ENCODE measurements around the gene QRFPR.

Gene QRFPR

GRCh38 chr4:121379276-121379675, 1.5 kb downstream of the QRFPR start:
- H3K9ac ChIP-seq (ENCODE audit: low read depth in 1 of 2, low read length in 2 of 2) = no peak overlapping the region
- no peak overlapping the region for H3K27ac ChIP-seq (ENCODE audit: low read depth in 2 of 2, low read length in 2 of 2)
- no peak overlapping the region for H3K4me3 ChIP-seq (ENCODE audit: low read length in 2 of 2)
- H3K27me3 ChIP-seq (ENCODE audit: control insufficient read depth in 2 of 2, insufficient read depth in 2 of 2, low read length in 2 of 2) = peaks cover 0 to 12% of the 10 kb centered on the region in 2 donors
- no peaks in the 10 kb centered on the region for H3K36me3 ChIP-seq (ENCODE audit: control insufficient read depth in 2 of 2, insufficient read depth in 2 of 2, low read length in 2 of 2)
- no peaks in the 10 kb centered on the region for H3K9me3 ChIP-seq (ENCODE audit: control insufficient read depth in 2 of 2, low read length in 2 of 2)
- no peaks in the 10 kb centered on the region for H3K4me1 ChIP-seq (ENCODE audit: control insufficient read depth in 2 of 2, insufficient read depth in 2 of 2, low read length in 2 of 2)

- H3K36me3 ChIP-seq (ENCODE audit: control insufficient read depth in 2 of 2, insufficient read depth in 2 of 2, low read length in 2 of 2) = no peaks in the 10 kb centered on the region
- H3K9me3 ChIP-seq (ENCODE audit: control insufficient read depth in 2 of 2, low read length in 2 of 2) = no peaks in the 10 kb centered on the region
- H3K4me3 ChIP-seq (ENCODE audit: low read length in 2 of 2) = no peak overlapping the region
- H3K27me3 ChIP-seq (ENCODE audit: control insufficient read depth in 2 of 2, insufficient read depth in 2 of 2, low read length in 2 of 2) = peaks cover 0 to 12% of the 10 kb centered on the region in 2 donors
- no peak overlapping the region for H3K9ac ChIP-seq (ENCODE audit: low read depth in 1 of 2, low read length in 2 of 2)
- no peaks in the 10 kb centered on the region for H3K4me1 ChIP-seq (ENCODE audit: control insufficient read depth in 2 of 2, insufficient read depth in 2 of 2, low read length in 2 of 2)
- H3K27ac ChIP-seq (ENCODE audit: low read depth in 2 of 2, low read length in 2 of 2) = no peak overlapping the region
These were observed 3.7 kb downstream of the QRFPR start for GRCh38 chr4:121377076-121377475.

GRCh38 chr4:121376556-121376955, 4.3 kb downstream of the QRFPR start:
- peaks cover 0 to 12% of the 10 kb centered on the region in 2 donors for H3K27me3 ChIP-seq (ENCODE audit: control insufficient read depth in 2 of 2, insufficient read depth in 2 of 2, low read length in 2 of 2)
- no peak overlapping the region for H3K9ac ChIP-seq (ENCODE audit: low read depth in 1 of 2, low read length in 2 of 2)
- no peak overlapping the region for H3K4me3 ChIP-seq (ENCODE audit: low read length in 2 of 2)
- H3K36me3 ChIP-seq (ENCODE audit: control insufficient read depth in 2 of 2, insufficient read depth in 2 of 2, low read length in 2 of 2) = no peaks in the 10 kb centered on the region
- no peaks in the 10 kb centered on the region for H3K9me3 ChIP-seq (ENCODE audit: control insufficient read depth in 2 of 2, low read length in 2 of 2)
- H3K4me1 ChIP-seq (ENCODE audit: control insufficient read depth in 2 of 2, insufficient read depth in 2 of 2, low read length in 2 of 2) = no peaks in the 10 kb centered on the region
- no peak overlapping the region for H3K27ac ChIP-seq (ENCODE audit: low read depth in 2 of 2, low read length in 2 of 2)

GRCh38 chr4:121376097-121376496, 4.7 kb downstream of the QRFPR start:
- Histone ChIP-seq H3K9ac (ENCODE audit: low read depth in 1 of 2, low read length in 2 of 2) (no peak overlapping the region), H3K27me3 (ENCODE audit: control insufficient read depth in 2 of 2, insufficient read depth in 2 of 2, low read length in 2 of 2) (peaks cover 0 to 12% of the 10 kb centered on the region in 2 donors), H3K9me3 (ENCODE audit: control insufficient read depth in 2 of 2, low read length in 2 of 2) (no peaks in the 10 kb centered on the region), H3K4me1 (ENCODE audit: control insufficient read depth in 2 of 2, insufficient read depth in 2 of 2, low read length in 2 of 2) (no peaks in the 10 kb centered on the region), H3K4me3 (ENCODE audit: low read length in 2 of 2) (no peak overlapping the region), H3K27ac (ENCODE audit: low read depth in 2 of 2, low read length in 2 of 2) (no peak overlapping the region), H3K36me3 (ENCODE audit: control insufficient read depth in 2 of 2, insufficient read depth in 2 of 2, low read length in 2 of 2) (no peaks in the 10 kb centered on the region)

GRCh38 chr4:121375262-121375661, 5.6 kb downstream of the QRFPR start:
- no peak overlapping the region for H3K9ac ChIP-seq (ENCODE audit: low read depth in 1 of 2, low read length in 2 of 2)
- H3K27me3 ChIP-seq (ENCODE audit: control insufficient read depth in 2 of 2, insufficient read depth in 2 of 2, low read length in 2 of 2) = peaks cover 0 to 10% of the 10 kb centered on the region in 2 donors
- H3K4me3 ChIP-seq (ENCODE audit: low read length in 2 of 2) = no peak overlapping the region
- H3K4me1 ChIP-seq (ENCODE audit: control insufficient read depth in 2 of 2, insufficient read depth in 2 of 2, low read length in 2 of 2) = no peaks in the 10 kb centered on the region
- no peak overlapping the region for H3K27ac ChIP-seq (ENCODE audit: low read depth in 2 of 2, low read length in 2 of 2)
- H3K36me3 ChIP-seq (ENCODE audit: control insufficient read depth in 2 of 2, insufficient read depth in 2 of 2, low read length in 2 of 2) = no peaks in the 10 kb centered on the region
- no peaks in the 10 kb centered on the region for H3K9me3 ChIP-seq (ENCODE audit: control insufficient read depth in 2 of 2, low read length in 2 of 2)

- Histone ChIP-seq H3K4me3 (ENCODE audit: low read length in 2 of 2) (no peak overlapping the region), H3K9ac (ENCODE audit: low read depth in 1 of 2, low read length in 2 of 2) (no peak overlapping the region), H3K27ac (ENCODE audit: low read depth in 2 of 2, low read length in 2 of 2) (no peak overlapping the region), H3K9me3 (ENCODE audit: control insufficient read depth in 2 of 2, low read length in 2 of 2) (no peaks in the 10 kb centered on the region), H3K36me3 (ENCODE audit: control insufficient read depth in 2 of 2, insufficient read depth in 2 of 2, low read length in 2 of 2) (no peaks in the 10 kb centered on the region), H3K4me1 (ENCODE audit: control insufficient read depth in 2 of 2, insufficient read depth in 2 of 2, low read length in 2 of 2) (no peaks in the 10 kb centered on the region), H3K27me3 (ENCODE audit: control insufficient read depth in 2 of 2, insufficient read depth in 2 of 2, low read length in 2 of 2) (peaks cover 0 to under 1% of the 10 kb centered on the region in 2 donors)
These were observed 7.0 kb downstream of the QRFPR start for GRCh38 chr4:121373841-121374240.

- H3K4me1 ChIP-seq (ENCODE audit: control insufficient read depth in 2 of 2, insufficient read depth in 2 of 2, low read length in 2 of 2) = no peaks in the 10 kb centered on the region
- no peak overlapping the region for H3K27ac ChIP-seq (ENCODE audit: low read depth in 2 of 2, low read length in 2 of 2)
- H3K9ac ChIP-seq (ENCODE audit: low read depth in 1 of 2, low read length in 2 of 2) = no peak overlapping the region
- no peaks in the 10 kb centered on the region for H3K36me3 ChIP-seq (ENCODE audit: control insufficient read depth in 2 of 2, insufficient read depth in 2 of 2, low read length in 2 of 2)
- H3K4me3 ChIP-seq (ENCODE audit: low read length in 2 of 2) = no peak overlapping the region
- H3K9me3 ChIP-seq (ENCODE audit: control insufficient read depth in 2 of 2, low read length in 2 of 2) = no peaks in the 10 kb centered on the region
- H3K27me3 ChIP-seq (ENCODE audit: control insufficient read depth in 2 of 2, insufficient read depth in 2 of 2, low read length in 2 of 2) = no peaks in the 10 kb centered on the region
These were observed 10.0 kb downstream of the QRFPR start for GRCh38 chr4:121370729-121371325.

- Histone ChIP-seq H3K9ac (ENCODE audit: low read depth in 1 of 2, low read length in 2 of 2) (no peak overlapping the region), H3K36me3 (ENCODE audit: control insufficient read depth in 2 of 2, insufficient read depth in 2 of 2, low read length in 2 of 2) (no peaks in the 10 kb centered on the region), H3K4me3 (ENCODE audit: low read length in 2 of 2) (no peak overlapping the region), H3K27ac (ENCODE audit: low read depth in 2 of 2, low read length in 2 of 2) (no peak overlapping the region), H3K4me1 (ENCODE audit: control insufficient read depth in 2 of 2, insufficient read depth in 2 of 2, low read length in 2 of 2) (no peaks in the 10 kb centered on the region), H3K9me3 (ENCODE audit: control insufficient read depth in 2 of 2, low read length in 2 of 2) (no peaks in the 10 kb centered on the region), H3K27me3 (ENCODE audit: control insufficient read depth in 2 of 2, insufficient read depth in 2 of 2, low read length in 2 of 2) (no peaks in the 10 kb centered on the region)
These were observed 20.3 kb downstream of the QRFPR start for GRCh38 chr4:121360495-121360894.

GRCh38 chr4:121358473-121358872, 22.3 kb downstream of the QRFPR start:
- Histone ChIP-seq H3K27me3 (ENCODE audit: control insufficient read depth in 2 of 2, insufficient read depth in 2 of 2, low read length in 2 of 2) (no peaks in the 10 kb centered on the region), H3K27ac (ENCODE audit: low read depth in 2 of 2, low read length in 2 of 2) (no peak overlapping the region), H3K9ac (ENCODE audit: low read depth in 1 of 2, low read length in 2 of 2) (no peak overlapping the region)

GRCh38 chr4:121353213-121353612, 27.6 kb downstream of the QRFPR start:
- H3K4me1 ChIP-seq (ENCODE audit: control insufficient read depth in 2 of 2, insufficient read depth in 2 of 2, low read length in 2 of 2) = no peaks in the 10 kb centered on the region
- H3K9me3 ChIP-seq (ENCODE audit: control insufficient read depth in 2 of 2, low read length in 2 of 2) = no peaks in the 10 kb centered on the region
- no peaks in the 10 kb centered on the region for H3K27me3 ChIP-seq (ENCODE audit: control insufficient read depth in 2 of 2, insufficient read depth in 2 of 2, low read length in 2 of 2)
- H3K4me3 ChIP-seq (ENCODE audit: low read length in 2 of 2) = no peak overlapping the region
- H3K9ac ChIP-seq (ENCODE audit: low read depth in 1 of 2, low read length in 2 of 2) = no peak overlapping the region
- H3K36me3 ChIP-seq (ENCODE audit: control insufficient read depth in 2 of 2, insufficient read depth in 2 of 2, low read length in 2 of 2) = no peaks in the 10 kb centered on the region
- no peak overlapping the region for H3K27ac ChIP-seq (ENCODE audit: low read depth in 2 of 2, low read length in 2 of 2)

More at GRCh38 chr4:121358473-121358872, 22.3 kb downstream of the QRFPR start:
- Histone ChIP-seq H3K4me1 (ENCODE audit: control insufficient read depth in 2 of 2, insufficient read depth in 2 of 2, low read length in 2 of 2) (no peaks in the 10 kb centered on the region), H3K36me3 (ENCODE audit: control insufficient read depth in 2 of 2, insufficient read depth in 2 of 2, low read length in 2 of 2) (no peaks in the 10 kb centered on the region), H3K4me3 (ENCODE audit: low read length in 2 of 2) (no peak overlapping the region), H3K9me3 (ENCODE audit: control insufficient read depth in 2 of 2, low read length in 2 of 2) (no peaks in the 10 kb centered on the region)

GRCh38 chr4:121344098-121344497, 36.7 kb downstream of the QRFPR start:
- no peak overlapping the region for H3K27ac ChIP-seq (ENCODE audit: low read depth in 2 of 2, low read length in 2 of 2)
- H3K9me3 ChIP-seq (ENCODE audit: control insufficient read depth in 2 of 2, low read length in 2 of 2) = no peaks in the 10 kb centered on the region
- H3K4me1 ChIP-seq (ENCODE audit: control insufficient read depth in 2 of 2, insufficient read depth in 2 of 2, low read length in 2 of 2) = no peaks in the 10 kb centered on the region
- H3K4me3 ChIP-seq (ENCODE audit: low read length in 2 of 2) = no peak overlapping the region
- no peaks in the 10 kb centered on the region for H3K27me3 ChIP-seq (ENCODE audit: control insufficient read depth in 2 of 2, insufficient read depth in 2 of 2, low read length in 2 of 2)
- no peaks in the 10 kb centered on the region for H3K36me3 ChIP-seq (ENCODE audit: control insufficient read depth in 2 of 2, insufficient read depth in 2 of 2, low read length in 2 of 2)
- no peak overlapping the region for H3K9ac ChIP-seq (ENCODE audit: low read depth in 1 of 2, low read length in 2 of 2)
